H1 (cell line): ENCODE data around the gene HTATIP2. TPM values are rescaled to one million over a fixed set of nuclear protein-coding genes. Genes with fewer than 3 reads are reported as not detected.

Experiments used
- ASH2L ChIP-seq: fragments of 200-600, 300-600 bp; sonication (generic); IDR thresholded peaks from one replicate; pipeline ENCODE4 v1.7.1; 2017; ENCODE audit warnings: low read length
- ATF2 ChIP-seq: IDR thresholded peaks from 2 replicates; pipeline ENCODE4 v1.6.1; 2012; ENCODE audit warnings: low read length, inconsistent platforms
- E2F6 ChIP-seq: IDR thresholded peaks from 2 replicates; pipeline ENCODE4 v1.6.1; 2012; ENCODE audit warnings: inconsistent platforms
- SP4 ChIP-seq: IDR thresholded peaks from 2 replicates; pipeline ENCODE4 v1.6.1; 2012; ENCODE audit warnings: low read length, inconsistent platforms
- polyA plus RNA-seq, 7 experiments: library from polyadenylated mRNA; depleted of rRNA in 3 of 7; stranded (reverse) in 5 of 7; unstranded in 2 of 7; fragments of >200 nt in 5 of 7; fragments of 200-250 nt in 2 of 7; gene quantifications; 1 replicate in 5 of 7; 2 replicates in 1 of 7; 4 replicates in 1 of 7; pipeline versions ENCODE4 v1.2.1 to v1.2.3, GENCODE V29; 2011 to 2013; ENCODE audit warnings: missing spikeins in 2 of 7, mixed read lengths in 2 of 7
- total RNA-seq: library from RNA; stranded (reverse); fragmentation: NEBNext Ultra II Directional; extraction: Animal tissue kit (Norgen Biotek cat#: 25700); gene quantifications from 2 replicates; pipeline ENCODE4 v1.2.1, GENCODE V29; 2021

The HTATIP2 gene
- total and polyA plus RNA-seq, 2 of the 8 experiments (the other 6 are each of a cell fraction or from before 2014, with no cell fraction given) = 22.6 to 33.1 TPM

GRCh38 chr11:20351751-20352262 is 11.7 kb upstream of the HTATIP2 start (continued):
- TF ChIP-seq SP4 = no peak
- no peak for TF ChIP-seq ASH2L
- no peak for TF ChIP-seq E2F6
- no peak for TF ChIP-seq ATF2
